GM18873 (cell line): Measurements from ENCODE around the gene SYNJ2.
"Not testable (repeated sequence)": the region's sequence is repeated elsewhere in the genome, so short reads cannot be mapped to it uniquely, and the experiment has no call there.

Experiments used
- ATAC-seq: cut with Tn5 transposase; IDR thresholded peaks from one replicate; pipeline ENCODE4 v1.9.1; 2021; ENCODE audit warnings: mild to moderate bottlenecking, moderate library complexity, moderate number of reproducible peaks; ENCODE audit not compliant: unreplicated experiment, low FRiP score

SYNJ2 gene

GRCh38 chr6:157955675-157956074 is 26.0 kb upstream of the SYNJ2 start:
- no peak for ATAC-seq

DNA sequence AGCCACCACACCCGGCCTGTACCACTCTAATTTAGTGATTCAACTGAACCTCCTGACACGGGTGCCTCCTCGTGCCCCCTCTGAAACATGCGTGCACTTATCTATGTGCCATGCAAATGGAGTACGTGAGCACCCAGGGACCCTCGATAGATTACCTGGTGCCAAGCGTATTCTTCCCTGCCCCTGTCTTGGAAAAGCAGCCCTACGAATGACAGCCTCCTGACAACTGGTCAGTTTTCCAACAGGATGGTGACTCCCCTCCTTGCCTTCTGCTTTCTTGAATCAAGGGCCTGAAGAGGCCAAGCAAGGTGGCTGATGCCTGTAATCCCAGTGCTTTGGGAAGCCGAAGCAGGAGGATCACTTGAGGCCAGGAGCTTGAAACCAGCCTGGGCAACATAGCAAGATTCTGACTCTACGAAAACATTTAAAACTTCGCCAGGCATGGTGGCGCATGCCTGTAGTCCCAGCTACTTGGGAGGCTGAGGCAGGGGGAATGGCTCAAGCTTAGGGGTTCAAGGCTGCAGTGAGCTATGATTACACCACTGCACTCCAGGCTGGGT is 25.4 kb upstream of the SYNJ2 start:
- ATAC-seq: no peak

DNA sequence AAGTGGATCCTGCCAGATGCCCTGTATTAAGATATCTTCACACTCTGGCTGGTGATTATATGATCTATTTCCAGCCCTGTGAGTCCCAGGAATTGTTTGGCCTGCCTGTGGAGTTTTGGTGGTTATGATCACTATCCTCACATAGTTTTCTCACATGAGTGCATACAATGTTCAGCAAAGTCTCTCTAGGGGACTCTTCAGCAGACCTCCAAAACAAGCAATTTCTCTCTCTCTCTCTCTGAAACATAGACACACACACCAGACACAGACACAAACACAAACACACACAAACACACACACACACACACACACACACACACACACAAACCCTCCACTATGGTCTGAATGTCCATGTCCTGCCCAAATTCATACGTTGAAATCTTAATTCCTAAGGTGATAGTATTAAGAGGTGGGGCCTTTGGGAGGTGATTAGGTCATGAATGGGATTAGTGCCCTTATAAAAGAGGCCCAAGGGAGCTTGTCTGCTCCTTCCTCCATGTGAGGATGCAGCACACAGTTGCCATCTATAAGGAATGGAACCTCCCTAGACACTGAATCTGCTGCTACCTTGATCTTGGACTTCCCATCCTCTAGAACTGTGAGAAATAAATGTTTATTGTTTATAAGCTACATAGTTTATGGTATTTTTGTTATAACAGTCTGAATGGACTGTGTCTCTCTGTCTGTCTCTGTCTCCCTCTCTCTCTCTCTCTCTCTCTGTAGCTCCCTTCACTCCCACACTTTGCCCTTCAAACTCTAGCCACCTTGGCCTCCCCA is 22.0 kb upstream of the SYNJ2 start:
- no peak for ATAC-seq

GRCh38 chr6:157961153-157961831 is 20.4 kb upstream of the SYNJ2 start:
- no peak for ATAC-seq

GRCh38 chr6:157961832-157962575 is 19.7 kb upstream of the SYNJ2 start:
- no peak for ATAC-seq

DNA sequence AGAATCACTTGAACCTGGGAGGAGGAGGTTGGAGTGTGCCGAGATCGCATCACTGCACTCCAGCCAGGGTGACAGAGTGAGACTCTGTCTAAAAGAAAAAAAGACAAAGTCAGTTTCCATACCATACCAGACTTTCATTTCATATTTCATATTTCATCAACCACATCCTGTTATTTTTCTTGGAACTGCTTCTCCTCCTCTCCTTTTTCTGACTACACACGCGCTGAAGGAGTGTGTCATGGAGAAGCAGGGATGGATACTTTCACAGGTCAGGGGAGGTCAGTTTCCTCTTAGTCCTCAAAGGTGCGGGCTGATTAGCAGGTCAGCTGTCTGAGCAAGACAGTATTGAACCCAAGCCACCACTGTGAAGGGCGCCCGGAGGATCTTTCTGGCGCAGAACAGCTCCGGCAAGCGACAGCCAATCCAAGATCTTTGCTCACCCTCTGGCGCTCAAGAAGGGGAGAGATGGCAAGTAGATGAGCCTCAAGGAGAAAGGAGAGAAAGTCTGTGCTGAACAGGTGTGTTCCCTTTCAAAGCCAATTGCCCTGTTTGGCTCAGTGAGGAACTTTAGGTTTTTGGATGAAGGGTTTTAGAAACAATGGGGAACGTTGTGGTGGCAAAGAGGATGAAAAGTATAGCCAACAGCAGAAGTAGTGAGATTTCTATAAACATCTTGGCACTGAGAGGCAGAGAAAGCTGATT is 18.9 kb upstream of the SYNJ2 start:
- no peak for ATAC-seq

- ATAC-seq: no peak
These were observed 17.6 kb upstream of the SYNJ2 start for GRCh38 chr6:157964100-157964499.

- ATAC-seq: no peak
These were observed 16.3 kb upstream of the SYNJ2 start for GRCh38 chr6:157965387-157965786.

- no peak for ATAC-seq
These were observed 15.1 kb upstream of the SYNJ2 start for GRCh38 chr6:157966589-157966977.

GRCh38 chr6:157967020-157967419 is 14.6 kb upstream of the SYNJ2 start:
- no peak for ATAC-seq

GRCh38 chr6:157967486-157967885 is 14.2 kb upstream of the SYNJ2 start:
- no peak for ATAC-seq

DNA sequence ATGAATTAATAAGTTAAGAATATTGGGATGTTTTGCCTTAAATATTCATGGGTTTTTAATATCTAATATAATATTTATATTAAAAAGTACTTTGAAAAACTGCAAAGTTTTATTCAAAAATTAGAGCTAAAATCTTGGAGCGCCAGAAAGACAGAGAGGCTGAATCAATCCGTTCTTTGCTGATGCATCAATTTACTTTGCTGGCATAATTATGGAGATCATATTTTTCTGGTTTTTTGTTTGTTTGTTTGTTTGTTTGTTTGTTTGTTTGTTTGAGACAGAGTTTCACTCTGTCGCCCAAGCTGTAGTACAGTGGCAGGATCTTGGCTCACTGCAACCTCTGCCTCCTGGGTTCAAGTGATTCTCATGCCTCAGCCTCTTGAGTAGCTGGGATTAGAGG is 9.5 kb upstream of the SYNJ2 start:
- not testable (repeated sequence) for ATAC-seq

DNA sequence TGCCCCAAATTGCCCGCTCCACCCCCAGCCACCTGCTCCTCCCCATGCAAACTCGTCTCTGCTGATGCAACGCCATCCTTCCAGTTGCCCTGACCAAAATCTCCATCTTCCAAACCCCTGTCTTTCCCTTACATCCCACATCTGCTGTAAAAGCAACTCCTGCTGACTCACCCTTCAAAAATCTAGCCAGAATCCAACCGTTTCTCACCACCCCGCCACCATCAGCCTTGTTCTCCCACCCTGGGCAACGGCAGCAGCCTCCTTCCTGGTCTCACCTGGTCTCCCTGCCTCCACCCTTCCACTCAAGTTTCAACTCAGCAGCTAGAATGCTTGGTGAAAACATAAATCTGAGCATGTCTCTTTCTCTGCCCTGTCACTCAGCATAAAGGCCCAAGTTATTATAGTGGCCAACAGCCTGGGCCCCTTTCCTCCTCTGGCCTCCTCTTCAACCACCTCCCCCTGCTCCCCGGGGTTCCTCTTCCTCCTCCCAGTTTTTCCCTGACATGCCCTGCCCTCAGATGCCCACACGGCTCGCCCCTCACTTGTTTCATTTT is 7.2 kb upstream of the SYNJ2 start:
- ATAC-seq: no peak

GRCh38 chr6:157974967-157975366 is 6.7 kb upstream of the SYNJ2 start:
- ATAC-seq: no peak

DNA sequence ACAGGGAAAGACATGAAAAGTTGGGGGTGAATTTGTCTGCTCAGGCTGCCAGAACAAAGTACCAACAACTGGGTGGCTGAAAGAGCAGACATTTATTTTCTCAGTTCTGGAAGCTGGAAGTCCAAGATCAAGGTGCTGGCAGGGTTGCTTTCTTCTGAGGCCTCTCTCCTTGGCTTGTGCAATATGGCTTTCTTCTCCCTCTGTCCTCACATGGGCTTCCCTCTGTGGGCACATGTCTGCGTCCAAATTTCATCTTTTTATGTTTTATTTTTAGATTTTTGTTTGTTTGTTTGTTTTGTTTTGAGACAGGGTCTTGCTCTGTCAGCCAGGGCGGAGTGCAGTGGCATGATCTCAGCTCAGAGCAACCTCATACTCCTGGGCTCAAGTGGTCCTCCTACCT is 6.2 kb upstream of the SYNJ2 start:
- no peak for ATAC-seq

DNA sequence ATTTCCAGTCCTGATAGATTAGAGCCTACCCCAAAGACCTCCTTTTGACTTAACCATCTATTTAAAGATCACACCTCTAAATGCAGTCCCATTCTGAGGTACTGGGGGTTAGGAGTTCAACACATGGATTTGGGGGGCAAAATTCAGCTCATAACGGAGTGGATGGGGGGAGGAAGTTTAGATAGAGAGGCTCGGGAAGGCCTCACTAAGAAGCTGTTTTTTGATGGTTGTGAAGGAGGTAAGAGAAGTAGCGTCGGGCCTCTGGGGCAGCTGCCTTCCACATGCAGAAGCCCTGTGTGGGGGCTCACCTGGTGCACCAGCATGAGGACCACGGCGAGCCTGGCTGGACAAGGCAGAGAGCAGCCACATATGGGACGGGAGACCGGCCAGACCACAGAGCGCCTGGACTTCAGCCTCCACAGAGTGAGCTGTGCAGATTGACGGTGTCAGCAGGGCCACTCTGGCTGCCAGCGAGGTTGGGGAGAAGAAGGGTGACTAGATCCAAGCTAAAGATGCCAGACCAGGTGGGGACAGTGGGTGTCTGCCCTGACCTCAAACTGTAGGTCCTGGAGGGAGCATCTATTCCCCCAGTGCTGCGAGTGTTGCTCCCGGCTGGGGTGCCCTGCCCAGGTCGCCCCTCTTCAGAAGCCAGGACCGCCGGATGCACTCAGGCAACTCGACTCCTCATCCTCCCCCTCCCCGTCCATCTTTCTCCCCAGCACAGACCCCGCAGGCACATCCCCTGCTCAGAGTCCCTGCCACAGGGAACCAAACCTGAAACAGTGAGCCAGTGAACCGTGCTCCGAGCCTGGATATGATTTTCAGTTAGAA is 5.1 kb upstream of the SYNJ2 start:
- no peak for ATAC-seq

GRCh38 chr6:157977176-157977804 is 4.4 kb upstream of the SYNJ2 start:
- no peak for ATAC-seq

- ATAC-seq: no peak
These were observed 3.5 kb upstream of the SYNJ2 start for GRCh38 chr6:157978021-157978783.
